ENCODE data around the gene HBA1.
"Not testable (repeated sequence)": the region's sequence is repeated elsewhere in the genome, so short reads cannot be mapped to it uniquely, and the experiment has no call there.

HBA1 gene

GRCh38 chr16:176477-177382, at the start of gene HBA1:
HBA1 (plus strand) TSS chr16:176680; CDS start chr16:176717, 37 bp downstream.
- DNase-seq (ENCODE audit: extremely low spot score, insufficient read length, low read depth); FAIRE-seq: not testable (repeated sequence)

- DNase-seq (ENCODE audit: extremely low spot score, insufficient read length, low read depth) (no peak), FAIRE-seq (no peak)
These were observed 47.4 kb upstream of the HBA1 start for GRCh38 chr16:129075-129474.

GRCh38 chr16:130533-131173, 45.8 kb upstream of the HBA1 start:
- peak; percentile 9 for FAIRE-seq

GRCh38 chr16:132120-132519, 44.4 kb upstream of the HBA1 start:
- FAIRE-seq (no peak), DNase-seq (ENCODE audit: extremely low spot score, insufficient read length, low read depth) (no peak)

More at GRCh38 chr16:130533-131173, 45.8 kb upstream of the HBA1 start:
- no peak for DNase-seq (ENCODE audit: extremely low spot score, insufficient read length, low read depth)

GRCh38 chr16:133716-134115, 42.8 kb upstream of the HBA1 start:
- DNase-seq (ENCODE audit: extremely low spot score, insufficient read length, low read depth), result no peak
- no peak for FAIRE-seq

- DNase-seq (ENCODE audit: extremely low spot score, insufficient read length, low read depth) (no peak), FAIRE-seq (no peak)
These were observed 38.4 kb upstream of the HBA1 start for GRCh38 chr16:138049-138417.

GRCh38 chr16:140175-140857, 36.2 kb upstream of the HBA1 start:
- DNase-seq (ENCODE audit: extremely low spot score, insufficient read length, low read depth) (no peak), FAIRE-seq (no peak)

GRCh38 chr16:142405-142967, 34.0 kb upstream of the HBA1 start:
- FAIRE-seq (no peak), DNase-seq (ENCODE audit: extremely low spot score, insufficient read length, low read depth) (no peak)

- FAIRE-seq (no peak), DNase-seq (ENCODE audit: extremely low spot score, insufficient read length, low read depth) (no peak)
These were observed 33.4 kb upstream of the HBA1 start for GRCh38 chr16:143047-143446.

- DNase-seq (ENCODE audit: extremely low spot score, insufficient read length, low read depth), result no peak
These were observed 33.0 kb upstream of the HBA1 start for GRCh38 chr16:143456-143855.

GRCh38 chr16:144797-145252, 31.7 kb upstream of the HBA1 start:
- FAIRE-seq (no peak), DNase-seq (ENCODE audit: extremely low spot score, insufficient read length, low read depth) (no peak)

More at GRCh38 chr16:143456-143855, 33.0 kb upstream of the HBA1 start:
- FAIRE-seq, result no peak

GRCh38 chr16:146646-147045, 29.8 kb upstream of the HBA1 start:
- DNase-seq (ENCODE audit: extremely low spot score, insufficient read length, low read depth) (no peak), FAIRE-seq (no peak)

- FAIRE-seq, result no peak
These were observed 27.3 kb upstream of the HBA1 start for GRCh38 chr16:149024-149660.

GRCh38 chr16:152141-153128, 24.0 kb upstream of the HBA1 start, which contains the start of gene HBZ:
HBZ (plus strand) TSS chr16:152644; CDS start chr16:152910, 266 bp downstream.
- FAIRE-seq (no peak), DNase-seq (ENCODE audit: extremely low spot score, insufficient read length, low read depth) (no peak)

More at GRCh38 chr16:149024-149660, 27.3 kb upstream of the HBA1 start:
- no peak for DNase-seq (ENCODE audit: extremely low spot score, insufficient read length, low read depth)

- not testable (repeated sequence) for DNase-seq (ENCODE audit: extremely low spot score, insufficient read length, low read depth)
- FAIRE-seq, result peak; percentile 38
These were observed 23.4 kb upstream of the HBA1 start for GRCh38 chr16:153129-153521.

GRCh38 chr16:153550-154216, 22.8 kb upstream of the HBA1 start:
- FAIRE-seq; DNase-seq (ENCODE audit: extremely low spot score, insufficient read length, low read depth): not testable (repeated sequence)

- FAIRE-seq, result no peak
- DNase-seq (ENCODE audit: extremely low spot score, insufficient read length, low read depth), result no peak
These were observed 22.1 kb upstream of the HBA1 start for GRCh38 chr16:154217-155030.

Measured in GM18507 (cell line).